Activated effector memory CD4-positive, alpha-beta T cell treated with anti-CD3 and anti-CD28 coated beads, Interleukin-2, amount 50 U/mL, for 16 hours (primary cell): ENCODE results near the gene RAET1G.
A peak's percentile ranks its signal among the peaks of the same experiment; 100 is the strongest.
"Not testable (repeated sequence)": the region's sequence is repeated elsewhere in the genome, so short reads cannot be mapped to it uniquely, and the experiment has no call there.

Source experiments
- DNase-seq: peaks from one replicate; pipeline ENCODE4 v3.0.0-alpha.2; 2020

Gene RAET1G

DNA sequence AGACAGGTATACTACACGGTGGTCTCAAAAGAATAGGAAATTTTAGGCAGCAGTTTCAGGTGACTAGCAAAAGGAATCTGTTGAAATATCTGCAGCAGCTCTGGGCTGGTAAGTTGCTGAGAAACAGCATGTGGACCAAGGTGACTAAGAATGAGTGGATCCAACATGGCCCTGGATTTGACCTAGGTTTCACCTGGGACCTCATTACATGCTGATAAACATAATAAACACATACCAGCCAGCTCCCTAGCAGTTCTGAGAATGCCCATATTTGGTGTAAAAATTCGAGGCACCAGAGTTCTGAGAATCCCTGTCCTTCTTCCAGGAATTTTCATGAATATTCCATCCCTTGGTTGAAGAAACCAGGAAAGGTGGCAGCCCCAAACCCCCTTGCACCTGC lies 30.5 kb upstream of the RAET1G start:
- peak; percentile 30 for DNase-seq

DNA sequence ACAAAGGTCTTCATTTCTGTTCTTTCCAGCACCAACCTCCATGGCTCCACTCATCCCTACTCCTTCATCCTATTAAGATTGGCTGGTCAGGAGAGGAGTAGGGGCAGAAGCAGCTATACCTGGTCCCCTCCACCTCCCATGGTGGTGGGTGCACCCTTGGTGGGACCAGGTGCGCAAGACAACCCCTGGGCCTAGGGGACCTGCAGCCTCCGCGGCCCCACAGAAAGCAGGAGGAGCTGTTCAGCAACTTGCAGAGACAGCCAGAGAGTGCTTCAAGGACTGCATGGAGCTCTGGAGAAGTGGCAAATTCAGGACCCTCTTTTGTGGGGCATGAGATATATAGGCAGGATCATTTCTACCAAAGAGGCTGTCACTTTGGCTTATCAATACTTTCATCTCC lies 28.7 kb upstream of the RAET1G start:
- no peak for DNase-seq

DNA sequence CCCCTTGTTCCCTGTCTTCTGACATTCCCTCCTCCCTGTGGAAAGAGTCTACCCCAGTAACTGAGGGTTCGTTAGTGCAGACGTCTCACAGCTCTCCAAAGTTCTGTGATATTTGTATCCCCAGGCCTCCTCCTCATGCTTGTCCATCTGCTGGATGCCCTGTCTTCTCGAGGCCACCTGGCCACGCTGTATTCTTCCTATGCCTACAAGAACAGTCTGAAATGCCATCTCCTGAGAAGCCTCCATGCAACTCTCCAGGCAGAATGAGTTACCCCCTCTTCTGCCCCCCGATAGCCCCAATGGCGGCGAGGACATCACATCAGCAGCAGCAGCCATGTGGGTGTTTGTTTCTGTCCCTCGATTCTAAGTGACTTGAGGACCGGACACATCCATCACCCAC lies 28.2 kb upstream of the RAET1G start:
- DNase-seq: no peak

DNA sequence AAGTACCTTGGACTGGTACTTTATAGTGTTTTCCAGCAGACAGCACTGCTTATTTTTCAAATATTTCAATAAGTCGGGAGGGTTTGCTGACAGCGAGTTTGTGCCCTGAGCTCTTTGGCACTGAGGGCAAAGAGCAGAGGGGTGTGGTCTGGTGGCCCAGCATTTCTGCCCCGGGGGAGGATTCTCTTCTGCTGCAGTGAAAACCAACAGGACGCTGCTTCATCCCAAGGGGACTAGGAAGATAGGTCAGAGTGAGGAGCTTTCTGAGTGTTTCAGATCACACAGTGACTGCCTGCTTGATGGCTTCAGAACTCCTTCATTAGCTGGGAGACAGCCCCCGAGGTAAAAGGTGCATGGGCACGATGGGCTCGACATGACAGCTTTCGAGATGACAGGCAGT lies 27.5 kb upstream of the RAET1G start:
- no peak for DNase-seq

DNA sequence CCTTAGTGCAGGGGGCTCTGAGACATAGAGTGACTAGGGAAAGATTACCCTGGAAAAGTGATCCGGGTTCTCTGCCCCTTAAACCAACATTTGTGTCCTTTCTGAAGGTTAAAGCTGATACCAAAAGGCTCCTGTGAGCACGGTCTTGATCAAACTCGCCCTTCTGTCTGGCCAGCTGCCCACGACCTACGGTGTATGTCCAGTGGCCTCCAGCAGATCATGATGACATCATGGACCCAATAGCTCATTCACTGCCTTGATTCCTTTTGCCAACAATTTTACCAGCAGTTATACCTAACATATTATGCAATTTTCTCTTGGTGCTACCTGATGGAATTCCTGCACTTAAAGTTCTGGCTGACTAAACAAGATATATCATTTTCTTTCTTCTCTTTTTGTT lies 25.7 kb upstream of the RAET1G start:
- no peak for DNase-seq

DNA sequence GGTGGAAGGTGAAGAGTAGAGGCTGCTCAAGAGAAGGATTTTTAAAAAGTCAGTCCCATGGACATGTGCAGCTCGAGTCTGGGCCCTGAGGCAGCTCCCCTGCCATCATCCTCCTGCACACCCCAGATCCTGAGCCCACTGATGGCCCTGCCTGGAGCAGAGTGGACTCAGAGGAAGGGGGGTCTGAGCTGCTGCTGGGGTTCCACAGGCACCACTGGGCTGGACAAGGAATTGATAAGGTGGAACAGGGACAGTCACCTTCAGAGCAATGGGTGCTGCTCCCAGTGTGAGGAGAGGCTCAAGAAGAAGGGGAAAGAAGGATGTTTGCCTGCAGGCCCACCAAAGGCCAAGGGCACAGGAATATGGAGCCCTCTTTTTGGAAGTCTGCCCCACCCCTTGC lies 25.1 kb upstream of the RAET1G start:
- DNase-seq: no peak

DNA sequence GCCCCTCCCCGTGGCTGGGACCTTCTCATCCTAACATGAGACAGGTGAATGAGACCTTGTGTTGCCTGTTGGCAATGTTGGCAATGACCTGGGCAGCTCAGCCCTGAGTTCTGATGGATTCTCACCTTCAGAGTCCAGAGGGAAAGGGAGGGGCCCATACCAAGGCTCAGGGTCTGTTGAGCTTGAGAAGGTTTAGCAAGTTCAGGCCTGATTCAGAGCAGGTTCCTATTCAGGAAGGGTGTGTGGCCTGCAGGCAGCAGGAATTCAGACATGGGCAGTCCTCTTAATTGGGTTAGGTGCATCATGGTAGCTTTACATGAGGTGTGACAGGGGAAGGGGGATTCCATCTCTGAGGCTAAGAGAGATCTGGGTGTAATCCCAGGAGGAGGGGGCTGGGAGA lies 24.6 kb upstream of the RAET1G start:
- not testable (repeated sequence) for DNase-seq

DNA sequence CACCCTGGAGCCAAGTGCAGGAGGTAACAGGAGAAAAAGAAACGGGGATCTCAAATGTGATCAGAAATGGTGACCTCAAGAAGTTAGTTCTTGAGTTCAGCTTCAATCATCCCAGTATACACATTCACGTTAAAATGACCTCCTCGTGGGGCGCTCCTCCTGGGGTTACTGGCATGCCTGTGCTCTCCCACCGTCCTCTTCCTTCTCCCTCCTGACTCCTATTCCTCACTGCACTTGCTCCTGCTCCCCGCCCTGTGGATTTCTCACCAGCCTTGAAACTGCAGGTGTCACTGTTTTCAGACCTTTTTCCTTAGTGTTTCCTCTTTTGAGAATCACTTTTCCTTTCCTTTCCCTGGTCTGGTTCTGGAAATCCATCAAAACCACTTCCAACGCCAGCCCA lies 23.7 kb upstream of the RAET1G start:
- not testable (repeated sequence) for DNase-seq

DNA sequence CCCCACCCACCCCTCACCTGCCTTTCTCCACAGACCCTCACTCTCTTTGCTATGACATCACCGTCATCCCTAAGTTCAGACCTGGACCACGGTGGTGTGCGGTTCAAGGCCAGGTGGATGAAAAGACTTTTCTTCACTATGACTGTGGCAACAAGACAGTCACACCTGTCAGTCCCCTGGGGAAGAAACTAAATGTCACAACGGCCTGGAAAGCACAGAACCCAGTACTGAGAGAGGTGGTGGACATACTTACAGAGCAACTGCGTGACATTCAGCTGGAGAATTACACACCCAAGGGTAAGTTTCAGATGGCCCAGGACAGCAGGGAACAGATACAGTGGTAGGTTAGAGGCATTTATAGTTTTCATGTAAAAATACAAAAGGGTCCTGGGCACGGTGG lies 22.4 kb upstream of the RAET1G start:
- DNase-seq: peak; percentile 43

DNA sequence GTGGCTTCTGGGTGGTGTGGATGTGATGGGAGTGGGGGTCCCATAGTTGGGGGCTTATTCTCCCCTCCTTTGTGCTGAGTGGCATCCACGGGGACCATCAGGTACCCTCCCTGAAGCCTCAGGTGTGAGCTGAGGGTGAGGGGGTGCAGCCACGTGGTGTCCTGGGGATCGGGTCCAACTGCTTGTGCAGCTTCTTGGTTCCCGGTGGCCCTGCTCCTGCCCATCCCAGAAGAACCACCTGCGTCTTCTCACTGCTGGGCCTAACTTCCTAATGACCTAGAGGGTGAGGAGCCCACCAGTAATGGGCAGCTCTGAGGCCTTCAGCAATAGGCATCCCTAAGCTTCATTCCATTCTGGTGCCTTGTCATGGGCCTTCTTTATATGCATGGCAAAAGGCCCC lies 20.4 kb upstream of the RAET1G start:
- peak; percentile 60 for DNase-seq

DNA sequence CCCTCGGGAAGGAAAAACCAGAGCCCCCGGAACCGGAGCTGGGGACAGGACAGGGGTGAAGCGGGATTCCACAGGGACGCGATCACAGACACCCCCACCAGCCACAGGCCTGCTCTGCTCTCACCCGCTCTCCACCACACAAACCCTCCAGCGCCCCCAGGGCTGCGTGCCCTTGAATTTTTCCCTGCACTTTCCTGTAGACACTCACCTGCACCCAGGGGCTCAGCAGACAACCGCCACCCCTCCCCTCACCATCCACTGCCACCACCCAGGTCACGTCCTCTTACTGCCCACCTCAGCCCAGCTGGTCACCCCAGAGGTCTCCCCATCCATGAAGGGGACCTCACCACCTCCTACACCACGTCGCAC lies 19.5 kb upstream of the RAET1G start:
- DNase-seq: peak; percentile 62

DNA sequence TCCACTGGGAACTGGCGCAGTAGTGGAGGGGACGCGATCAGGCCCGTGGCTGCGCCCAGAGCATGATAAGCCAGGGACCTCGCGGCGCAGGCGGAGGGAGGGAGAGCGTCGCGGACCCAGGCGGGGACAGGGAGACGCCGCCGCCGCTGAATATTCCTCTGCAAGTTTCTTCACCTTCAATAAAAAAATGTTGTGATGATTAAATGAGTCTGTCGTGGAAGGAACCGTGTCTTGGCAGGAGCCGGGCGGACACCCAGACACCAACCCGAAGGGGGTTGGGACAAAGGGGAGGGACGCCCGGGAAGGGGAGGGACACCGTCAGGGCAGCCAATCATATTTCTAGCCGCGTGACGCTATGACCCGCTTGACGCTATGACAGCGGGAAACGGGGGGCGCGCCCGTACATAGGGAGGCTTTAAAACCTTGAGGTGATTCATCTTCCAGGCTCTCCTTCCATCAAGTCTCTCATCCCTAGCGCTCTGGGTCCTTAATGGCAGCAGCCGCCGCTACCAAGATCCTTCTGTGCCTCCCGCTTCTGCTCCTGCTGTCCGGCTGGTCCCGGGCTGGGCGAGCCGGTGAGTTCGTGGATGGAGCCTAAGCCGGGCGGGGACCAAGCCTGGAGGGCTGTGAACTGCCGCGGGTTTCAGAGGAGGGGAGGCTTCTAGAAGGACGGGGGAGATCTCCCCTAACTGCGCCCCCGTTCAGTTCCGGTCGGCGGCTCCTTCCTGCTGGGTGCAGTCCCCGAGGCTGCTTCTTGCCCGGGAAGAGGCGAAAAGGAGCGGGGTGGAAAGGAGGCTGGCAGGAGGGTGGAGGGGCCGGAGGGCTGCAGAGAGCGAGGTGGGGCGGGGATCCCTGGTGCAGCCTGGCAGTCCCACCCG lies 18.9 kb upstream of the RAET1G start, which contains the start of gene ULBP2:
Gene ULBP2 (plus strand): TSS at position 432 of the 878 bp plus-strand sequence. CDS start 59 bp downstream, at position 491.
- peak; percentile 95 for DNase-seq

DNA sequence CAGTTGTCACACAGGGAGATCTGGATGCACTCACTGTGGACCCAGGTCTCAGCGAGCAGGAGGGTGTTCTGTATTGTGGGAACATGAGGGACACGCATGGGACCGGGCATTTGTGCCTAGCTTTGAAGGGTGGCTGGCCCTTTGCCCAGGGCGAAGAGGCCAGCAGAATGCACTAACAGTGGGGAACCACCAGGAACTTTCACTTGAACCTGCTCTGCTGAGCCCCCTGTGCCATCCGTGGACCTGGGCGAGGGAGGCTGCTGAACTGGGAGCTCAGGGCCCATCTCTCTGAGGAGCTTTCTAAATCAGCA lies 17.7 kb upstream of the RAET1G start:
- peak; percentile 59 for DNase-seq

DNA sequence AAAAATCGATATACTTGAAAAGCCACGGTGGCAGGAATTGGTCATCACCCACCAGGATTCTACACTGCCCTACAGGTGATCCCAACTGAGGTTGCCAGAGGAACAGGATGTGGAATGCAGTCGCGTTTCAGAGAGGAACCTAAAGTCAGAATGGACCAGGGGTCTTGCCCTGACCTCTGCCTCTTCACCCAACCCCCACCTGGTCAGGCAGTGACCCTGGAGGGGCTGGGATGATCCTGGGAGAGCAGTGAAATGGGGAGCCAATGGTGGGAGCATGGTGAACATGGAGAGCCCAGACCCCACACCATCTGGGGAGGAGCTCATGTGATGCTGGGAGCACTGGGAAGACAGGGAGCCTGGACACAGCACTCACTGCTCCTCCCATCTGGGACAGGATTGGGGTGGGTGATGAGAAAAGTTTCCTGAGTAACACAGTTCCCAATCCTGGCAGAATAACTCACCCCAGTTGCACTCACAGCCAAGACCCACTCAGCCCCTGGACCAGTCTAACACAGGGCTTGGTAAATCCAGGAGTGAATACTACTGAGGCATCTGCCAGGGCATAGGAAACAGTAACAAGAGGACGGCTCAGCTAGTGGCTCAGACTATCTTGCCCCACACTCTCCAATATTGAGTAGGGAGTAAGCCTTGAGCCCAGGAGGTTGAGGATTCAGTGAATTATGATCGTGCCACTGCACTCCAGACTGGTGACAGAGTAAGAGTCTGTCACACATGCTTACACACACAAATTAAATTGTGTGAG lies 17.2 kb upstream of the RAET1G start:
- DNase-seq: peak; percentile 50

DNA sequence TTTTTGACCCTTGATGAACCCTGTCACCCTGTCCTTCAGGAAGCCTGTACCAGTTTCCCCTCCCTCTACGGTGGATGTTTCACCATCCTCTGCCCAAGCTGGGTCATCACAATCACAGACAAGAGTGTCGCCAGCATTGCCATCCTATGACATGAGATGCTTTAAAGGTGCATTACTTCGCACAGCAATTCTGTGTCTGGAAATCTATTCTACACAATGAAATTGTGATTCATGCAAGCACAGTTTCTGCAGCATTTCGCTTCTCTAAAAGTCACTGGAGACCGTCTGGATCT lies 16.4 kb upstream of the RAET1G start:
- DNase-seq: no peak

DNA sequence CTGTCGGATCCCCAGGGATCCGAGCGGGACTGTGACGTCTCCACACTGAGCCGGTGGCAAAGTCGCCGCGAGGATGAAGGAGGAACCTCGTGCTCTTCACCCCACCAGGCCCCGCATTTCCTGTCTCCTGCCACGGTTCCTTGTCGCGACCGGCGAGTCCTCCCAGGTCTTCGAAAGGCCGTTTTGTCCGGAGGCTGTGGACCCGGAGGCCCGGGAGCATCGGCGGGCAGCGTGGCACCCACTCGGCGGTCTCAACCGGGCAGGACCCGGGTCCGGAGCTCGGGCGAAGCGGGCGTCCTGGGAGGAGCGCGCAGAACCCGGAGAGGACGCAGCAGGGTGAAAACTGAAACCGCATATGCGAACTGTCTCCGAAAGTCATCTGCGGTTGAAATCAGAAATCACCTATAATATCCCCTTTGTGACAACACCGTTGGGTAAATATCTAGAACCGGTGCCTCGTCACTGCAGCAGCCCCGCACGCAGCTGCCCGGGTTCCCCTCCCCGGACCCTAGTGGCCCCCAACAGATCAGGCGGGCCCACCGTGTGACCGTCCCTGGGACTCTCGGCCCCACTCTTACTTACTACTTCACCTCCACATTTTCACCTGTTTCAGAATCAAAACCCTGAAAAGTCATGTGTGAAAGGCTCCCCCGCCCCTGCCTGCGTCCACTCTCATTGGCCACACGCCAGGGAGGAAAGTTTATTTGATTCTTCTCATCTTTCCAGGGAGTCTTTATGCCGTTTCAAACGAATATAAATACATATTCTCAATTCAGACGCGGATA lies 15.8 kb upstream of the RAET1G start:
- DNase-seq: peak; percentile 80

DNA sequence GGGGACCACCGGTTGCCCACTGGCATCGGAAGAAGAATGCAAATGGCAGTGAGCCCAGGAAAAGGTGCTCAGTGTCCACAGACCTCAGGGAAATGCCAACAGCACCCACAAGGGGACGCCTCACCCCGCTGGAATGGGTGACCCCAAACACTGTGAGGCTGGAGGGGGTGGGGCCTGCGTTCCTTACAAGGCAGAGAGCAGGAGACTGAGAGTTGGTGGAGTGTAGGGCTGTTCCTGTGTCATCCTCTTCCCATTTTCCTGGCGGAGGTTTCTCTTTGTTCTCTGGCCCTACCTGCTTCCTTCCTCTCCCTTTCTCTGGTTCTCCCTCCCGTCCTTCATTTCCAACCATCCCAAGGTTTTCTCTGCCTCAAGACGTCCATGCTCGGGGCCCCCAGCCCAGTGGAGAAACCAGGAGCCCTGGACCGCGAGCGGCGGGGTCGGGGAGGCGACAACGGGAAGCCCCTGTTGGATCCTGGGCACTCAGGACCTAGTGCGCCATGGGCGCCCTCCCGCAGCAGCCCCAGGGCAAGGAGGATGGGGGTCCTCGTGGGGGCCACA lies 15.2 kb upstream of the RAET1G start:
- DNase-seq: not testable (repeated sequence)

DNA sequence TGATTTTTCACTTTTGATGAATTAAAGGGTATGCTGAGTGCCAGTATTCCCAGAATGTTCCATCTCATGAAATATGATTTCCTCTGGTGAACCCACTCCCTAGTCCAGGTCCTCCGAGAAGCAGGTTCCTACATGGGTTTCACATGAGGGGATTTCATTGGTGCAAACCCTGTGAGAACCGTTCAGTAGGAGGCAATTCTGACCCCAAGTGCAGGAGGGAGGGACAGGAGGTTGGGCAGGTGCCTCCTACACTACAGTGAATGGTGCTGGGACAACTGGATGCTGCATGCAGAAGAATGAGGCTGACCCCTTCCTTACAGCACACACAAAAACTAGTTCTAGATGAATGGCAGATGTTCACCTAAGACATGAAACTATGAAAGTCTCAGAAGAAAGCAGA lies 13.8 kb upstream of the RAET1G start:
- DNase-seq: peak; percentile 38

DNA sequence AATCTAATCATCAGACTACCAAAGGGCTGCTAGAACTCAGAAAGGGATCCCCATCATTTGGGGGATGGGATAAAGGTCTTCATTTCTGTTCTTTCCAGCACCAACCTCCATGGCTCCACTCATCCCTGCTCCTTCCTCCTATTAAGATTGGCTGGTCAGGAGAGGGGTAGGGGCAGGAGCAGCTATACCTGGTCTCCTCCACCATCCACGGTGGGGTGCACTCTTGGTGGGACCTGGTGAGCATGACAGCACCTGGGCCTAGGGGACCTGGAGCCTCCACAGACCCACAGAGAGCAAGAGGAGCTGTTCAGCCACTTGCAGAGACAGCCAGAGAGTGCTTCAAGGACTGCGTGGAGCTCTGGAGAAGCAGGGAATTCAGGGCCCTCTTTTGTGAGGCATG lies 12.7 kb upstream of the RAET1G start:
- DNase-seq: peak; percentile 50

DNA sequence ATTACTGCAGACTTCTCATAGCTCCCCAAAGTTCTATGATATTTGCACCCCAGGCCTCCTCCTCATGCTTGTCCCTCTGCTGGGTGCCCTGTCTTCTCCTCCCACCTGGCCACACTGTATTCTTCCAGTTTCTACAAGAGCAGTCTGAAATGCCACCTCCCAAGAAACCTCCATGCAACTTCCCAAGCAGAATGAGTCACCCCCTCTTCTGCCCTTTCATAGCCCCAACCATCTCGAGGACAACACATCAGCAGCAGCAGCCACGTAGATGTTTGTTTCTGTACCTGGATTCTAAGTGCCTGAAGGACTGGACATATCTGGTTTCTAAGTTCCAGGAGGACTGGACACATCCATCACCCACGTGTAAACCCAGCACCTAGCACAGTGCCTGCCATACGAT lies 12.3 kb upstream of the RAET1G start:
- peak; percentile 41 for DNase-seq

DNA sequence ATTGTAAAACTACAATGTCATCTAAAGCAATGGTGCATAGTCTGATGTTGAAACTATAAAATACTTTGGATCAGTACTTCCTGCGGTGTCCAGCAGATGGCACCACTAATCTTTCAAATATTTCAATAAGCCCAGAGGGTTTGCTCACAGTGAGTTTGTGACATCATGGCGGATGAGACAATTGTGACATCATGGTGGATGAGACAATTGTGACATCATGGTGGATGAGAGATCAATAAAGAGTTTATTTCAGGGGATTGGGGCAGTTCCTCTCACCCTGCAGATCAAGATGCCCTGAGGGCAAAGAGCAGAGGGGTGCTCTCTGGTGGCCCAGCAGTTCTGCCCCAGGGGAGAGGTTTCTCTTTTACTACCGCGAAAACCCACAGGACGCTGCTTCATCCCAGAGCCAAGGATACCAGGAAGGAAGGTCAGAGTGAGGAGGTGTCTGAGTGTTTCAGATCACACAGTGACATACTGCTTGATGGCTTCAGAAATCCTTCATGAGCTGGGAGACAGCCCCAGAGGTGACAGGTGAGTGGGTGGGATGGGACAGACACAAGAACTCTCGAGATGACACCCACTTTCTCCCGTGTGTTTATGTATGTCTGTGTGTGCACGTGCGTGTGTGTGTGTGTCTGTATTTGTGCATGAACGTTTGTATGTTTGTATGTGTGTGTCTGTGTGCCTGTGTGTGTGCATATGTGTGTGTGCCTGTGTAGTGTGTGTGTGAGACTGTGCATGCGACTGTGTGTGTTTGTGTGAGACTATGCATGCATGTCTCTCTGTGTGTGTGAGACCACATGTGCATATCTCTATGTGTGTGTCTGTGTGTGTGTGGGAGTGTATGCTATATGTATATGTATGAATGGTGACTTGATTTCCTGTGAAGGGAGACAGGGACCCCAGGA lies 11.6 kb upstream of the RAET1G start:
- peak; percentile 85 for DNase-seq

DNA sequence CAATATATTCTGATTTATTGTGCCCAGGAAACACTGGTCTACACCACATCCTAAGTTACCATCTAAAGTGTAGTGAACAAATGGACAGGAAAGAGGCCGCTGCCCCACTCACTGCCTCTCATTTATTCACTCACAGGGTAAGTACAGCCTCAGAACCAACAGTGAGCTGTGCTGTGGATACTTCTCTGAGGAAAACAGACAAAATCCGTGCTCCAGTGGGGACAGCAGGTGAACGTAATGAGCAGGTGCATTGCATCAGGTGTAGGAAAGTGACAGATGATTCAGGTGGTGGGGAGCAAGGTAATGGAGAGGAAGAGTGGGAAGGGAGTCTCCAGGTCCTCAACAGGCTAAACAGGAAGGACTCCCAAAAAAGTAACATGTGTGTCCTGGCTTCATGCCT lies 10.5 kb upstream of the RAET1G start:
- DNase-seq: peak; percentile 34
